NOMO-1 (cell line): ENCODE results near the gene SKP2.
"Not testable (repeated sequence)": the region's sequence is repeated elsewhere in the genome, so short reads cannot be mapped to it uniquely, and the experiment has no call there.

Experiments
- DNase-seq, 2 experiments: peaks; one replicate each; lab custom pipeline; 2025; ENCODE audit not compliant: unreplicated experiment in 2 of 2; lab: John Stamatoyannopoulos, UW

The SKP2 gene

GRCh38 chr5:36156121-36156601 is 4.2 kb downstream of the SKP2 start:
- DNase-seq = no peak

- DNase-seq = no peak
Observed at GRCh38 chr5:36156619-36157018, 4.7 kb downstream of the SKP2 start.

- DNase-seq = no peak
Observed at GRCh38 chr5:36158144-36158543, 6.2 kb downstream of the SKP2 start.

- DNase-seq = no peak
Observed at GRCh38 chr5:36160617-36161016, 8.7 kb downstream of the SKP2 start.

GRCh38 chr5:36161361-36161760 is 9.4 kb downstream of the SKP2 start:
- no peak for DNase-seq

- DNase-seq = no peak
Observed at GRCh38 chr5:36162810-36163486, 11.0 kb downstream of the SKP2 start.

- no peak for DNase-seq
Observed at GRCh38 chr5:36164461-36164860, 12.6 kb downstream of the SKP2 start.

- peak in 1 of 2 experiments; percentile 19 for DNase-seq
Observed at GRCh38 chr5:36168737-36169136, 16.8 kb downstream of the SKP2 start.

GRCh38 chr5:36170832-36171424 is 19.0 kb downstream of the SKP2 start:
- no peak for DNase-seq

GRCh38 chr5:36172599-36172998 is 20.7 kb downstream of the SKP2 start:
- DNase-seq = no peak

GRCh38 chr5:36173426-36173825 is 21.5 kb downstream of the SKP2 start:
- no peak for DNase-seq

GRCh38 chr5:36174119-36174518 is 22.2 kb downstream of the SKP2 start:
- DNase-seq = no peak

GRCh38 chr5:36175043-36175442 is 23.1 kb downstream of the SKP2 start:
- DNase-seq = no peak

GRCh38 chr5:36177154-36177553 is 25.2 kb downstream of the SKP2 start:
- DNase-seq = no peak

- peak in 1 of 2 experiments; percentile 27 for DNase-seq
Observed at GRCh38 chr5:36177715-36178523, 26.0 kb downstream of the SKP2 start.

- no peak for DNase-seq
Observed at GRCh38 chr5:36178524-36178890, 26.6 kb downstream of the SKP2 start.

- no peak for DNase-seq
Observed at GRCh38 chr5:36179950-36180349, 28.0 kb downstream of the SKP2 start.

- no peak for DNase-seq
Observed at GRCh38 chr5:36180556-36181350, 28.8 kb downstream of the SKP2 start.

GRCh38 chr5:36181774-36182173 is 29.9 kb downstream of the SKP2 start:
- DNase-seq = no peak

- DNase-seq = not testable (repeated sequence)
Observed at GRCh38 chr5:36184408-36184807, 32.5 kb downstream of the SKP2 start.

- no peak for DNase-seq
Observed at GRCh38 chr5:36193746-36194145, 41.8 kb downstream of the SKP2 start.
